Type B pancreatic cell (in vitro differentiated cells): Measurements from ENCODE around the gene SGK2. TPM values are rescaled to one million over a fixed set of nuclear protein-coding genes. Genes with fewer than 3 reads are reported as not detected.

Source experiments
- DNase-seq: peaks from one replicate; pipeline ENCODE4 v3.0.0; 2021; ENCODE audit warnings: mixed read lengths; ENCODE audit not compliant: unreplicated experiment; ENCODE audit errors: extremely low spot score
- H3K27ac Mint-ChIP-seq: 2 replicates; pipeline ENCODE4 v1.8.0; 2021; ENCODE audit warnings: mild to moderate bottlenecking, mixed read lengths
- H3K27me3 Mint-ChIP-seq: 2 replicates; pipeline ENCODE4 v1.8.0; 2021; ENCODE audit warnings: mixed read lengths
- H3K36me3 Mint-ChIP-seq: 2 replicates; pipeline ENCODE4 v1.8.0; 2021; ENCODE audit warnings: mixed read lengths
- H3K4me1 Mint-ChIP-seq: one replicate; pipeline ENCODE4 v1.8.0; 2021; ENCODE audit warnings: mixed read lengths; ENCODE audit not compliant: unreplicated experiment
- H3K4me3 Mint-ChIP-seq: 2 replicates; pipeline ENCODE4 v1.8.0; 2021; ENCODE audit warnings: mild to moderate bottlenecking, mixed read lengths
- H3K9me3 Mint-ChIP-seq: 2 replicates; pipeline ENCODE4 v1.8.0; 2021; ENCODE audit warnings: mixed read lengths
- total RNA-seq: library from RNA; stranded (reverse); gene quantifications from 2 replicates; pipeline ENCODE4 v1.2.1, GENCODE V29; 2021; ENCODE audit warnings: low replicate concordance
- TF ChIP-seq, protein P1 (sequence below): fragments of 200-600 bp; sonication (generic); conservative IDR thresholded peaks from 2 replicates; pipeline ENCODE4 v1.5.0; 2021; ENCODE audit warnings: antibody characterized with exemption, mild to moderate bottlenecking

The SGK2 gene
- total RNA-seq, 1 donor from 2014 or later, result 9.9 TPM

DNA sequence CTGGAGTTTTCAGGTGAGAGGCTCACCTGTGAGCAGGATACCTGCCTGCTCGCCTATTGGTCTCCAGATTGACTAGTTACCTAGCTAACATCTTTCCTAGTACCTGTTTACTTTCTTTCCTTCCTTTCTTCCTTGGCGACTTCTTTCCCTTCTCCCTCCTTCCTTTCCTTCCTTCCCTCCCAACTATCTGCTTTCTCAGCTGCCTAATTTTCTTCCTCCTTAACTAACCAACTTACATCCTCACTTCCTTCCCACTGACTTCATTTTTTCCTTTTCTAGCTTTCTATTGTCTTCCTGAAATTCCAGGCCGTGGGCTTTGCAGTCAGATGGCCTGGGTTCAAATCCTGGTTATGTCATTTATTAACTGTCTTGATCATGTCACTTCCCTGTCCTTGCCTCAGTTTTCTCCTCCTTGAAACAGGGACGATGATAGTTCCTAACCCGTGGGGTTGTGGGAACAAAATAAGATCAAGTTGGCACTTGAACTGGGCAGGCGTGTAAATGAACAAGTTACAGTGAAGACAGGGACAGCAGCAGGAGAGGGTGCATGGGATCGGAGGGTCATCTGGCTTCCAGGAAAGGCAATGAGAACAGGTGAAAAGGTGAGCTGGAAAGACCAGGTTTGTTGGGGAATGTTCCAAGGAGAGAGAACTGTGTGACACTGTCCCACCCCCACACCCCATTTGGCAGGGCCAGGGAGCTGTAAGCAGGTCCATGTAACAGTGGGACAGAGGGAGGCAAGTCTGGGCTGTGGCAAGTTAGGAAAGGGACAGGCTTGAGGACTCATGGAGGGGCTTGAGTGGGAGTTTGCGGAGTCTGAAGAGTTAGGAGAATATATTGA, 540 bp downstream of the SGK2 start:
- Mint-ChIP-seq H3K36me3 (no peaks in the 10 kb centered on the region), H3K27me3 (no peaks in the 10 kb centered on the region), H3K9me3 (no peaks in the 10 kb centered on the region), H3K27ac (peak overlapping the region; percentile 91), H3K4me3 (peak overlapping the region; percentile 40), H3K4me1 (peaks cover 14% of the 10 kb centered on the region)
- TF ChIP-seq, protein P1, sequence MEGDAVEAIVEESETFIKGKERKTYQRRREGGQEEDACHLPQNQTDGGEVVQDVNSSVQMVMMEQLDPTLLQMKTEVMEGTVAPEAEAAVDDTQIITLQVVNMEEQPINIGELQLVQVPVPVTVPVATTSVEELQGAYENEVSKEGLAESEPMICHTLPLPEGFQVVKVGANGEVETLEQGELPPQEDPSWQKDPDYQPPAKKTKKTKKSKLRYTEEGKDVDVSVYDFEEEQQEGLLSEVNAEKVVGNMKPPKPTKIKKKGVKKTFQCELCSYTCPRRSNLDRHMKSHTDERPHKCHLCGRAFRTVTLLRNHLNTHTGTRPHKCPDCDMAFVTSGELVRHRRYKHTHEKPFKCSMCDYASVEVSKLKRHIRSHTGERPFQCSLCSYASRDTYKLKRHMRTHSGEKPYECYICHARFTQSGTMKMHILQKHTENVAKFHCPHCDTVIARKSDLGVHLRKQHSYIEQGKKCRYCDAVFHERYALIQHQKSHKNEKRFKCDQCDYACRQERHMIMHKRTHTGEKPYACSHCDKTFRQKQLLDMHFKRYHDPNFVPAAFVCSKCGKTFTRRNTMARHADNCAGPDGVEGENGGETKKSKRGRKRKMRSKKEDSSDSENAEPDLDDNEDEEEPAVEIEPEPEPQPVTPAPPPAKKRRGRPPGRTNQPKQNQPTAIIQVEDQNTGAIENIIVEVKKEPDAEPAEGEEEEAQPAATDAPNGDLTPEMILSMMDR, result no peak
- DNase-seq, result no peak

DNA sequence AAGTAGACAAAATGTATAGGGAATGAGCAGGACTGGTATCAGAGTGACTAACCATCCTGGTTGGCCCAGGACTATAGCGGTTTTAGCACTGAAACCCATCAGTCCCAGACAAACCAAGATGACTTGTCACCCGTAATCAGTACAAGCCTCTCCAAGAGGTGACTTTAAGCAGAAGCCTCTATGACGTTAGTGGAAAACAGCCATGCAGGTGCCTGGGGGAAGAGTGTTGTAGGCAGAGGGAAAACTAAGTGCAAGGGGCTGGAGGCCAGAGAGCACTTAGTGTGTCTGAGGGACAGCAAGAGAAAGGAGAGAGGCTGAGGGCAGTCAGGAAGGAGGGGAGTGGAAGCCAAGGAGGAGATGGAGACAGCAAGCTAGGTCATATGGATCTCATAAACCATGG, 2.1 kb downstream of the SGK2 start:
- H3K27ac Mint-ChIP-seq, result no peak overlapping the region
- H3K9me3 Mint-ChIP-seq, result no peaks in the 10 kb centered on the region
- no peaks in the 10 kb centered on the region for H3K36me3 Mint-ChIP-seq
- peaks cover 14% of the 10 kb centered on the region for H3K4me1 Mint-ChIP-seq
- TF ChIP-seq, protein P1, result no peak
- no peak overlapping the region for H3K4me3 Mint-ChIP-seq
- DNase-seq, result no peak
- H3K27me3 Mint-ChIP-seq, result no peaks in the 10 kb centered on the region

DNA sequence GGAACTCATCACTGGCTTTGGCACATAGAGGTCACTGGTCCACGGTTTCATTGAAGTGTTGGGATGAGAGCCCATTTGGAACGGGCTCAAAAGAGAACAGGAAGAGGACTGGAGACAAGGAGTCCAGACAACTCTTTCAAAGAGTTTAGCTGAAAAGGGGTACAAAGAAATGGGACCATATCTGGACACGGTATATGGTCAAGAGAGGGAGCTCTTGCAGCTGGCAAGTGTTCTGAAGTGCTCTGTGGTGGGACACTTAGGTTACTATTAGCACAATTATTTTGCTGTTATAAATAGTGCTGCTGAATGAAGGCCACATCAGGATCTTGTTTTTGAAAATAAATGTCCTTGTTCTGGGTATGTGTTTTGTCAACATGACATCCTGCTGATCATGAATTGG, 4.6 kb downstream of the SGK2 start:
- TF ChIP-seq, protein P1, result no peak
- H3K9me3 Mint-ChIP-seq, result no peaks in the 10 kb centered on the region
- H3K27ac Mint-ChIP-seq, result no peak overlapping the region
- no peak for DNase-seq
- H3K4me1 Mint-ChIP-seq, result peaks cover 5% of the 10 kb centered on the region
- no peaks in the 10 kb centered on the region for H3K36me3 Mint-ChIP-seq
- H3K27me3 Mint-ChIP-seq, result no peaks in the 10 kb centered on the region
- H3K4me3 Mint-ChIP-seq, result no peak overlapping the region

GRCh38 chr20:43563991-43564390, 5.2 kb downstream of the SGK2 start:
- Mint-ChIP-seq H3K27me3 (no peaks in the 10 kb centered on the region), H3K4me3 (no peak overlapping the region), H3K36me3 (no peaks in the 10 kb centered on the region), H3K9me3 (no peaks in the 10 kb centered on the region), H3K27ac (no peak overlapping the region), H3K4me1 (no peaks in the 10 kb centered on the region)
- no peak for DNase-seq
- TF ChIP-seq, protein P1, result no peak

DNA sequence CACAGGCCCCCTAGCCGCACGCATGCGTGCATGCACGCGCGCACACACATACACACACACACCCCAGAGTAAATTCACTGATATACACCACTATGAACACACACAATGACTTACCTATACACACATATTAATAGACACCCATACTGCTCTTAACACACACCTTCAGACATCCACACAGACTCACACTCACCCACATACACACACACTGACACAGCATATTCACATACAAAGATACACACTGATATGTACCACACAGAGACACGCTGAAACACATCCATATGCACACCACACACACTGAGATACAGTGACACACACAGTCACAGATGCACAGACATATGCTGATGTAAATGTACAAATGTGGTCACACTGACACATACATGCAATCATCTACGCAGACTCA, 5.6 kb downstream of the SGK2 start:
- Mint-ChIP-seq H3K27me3 (no peaks in the 10 kb centered on the region), H3K36me3 (no peaks in the 10 kb centered on the region), H3K4me1 (no peaks in the 10 kb centered on the region), H3K27ac (no peak overlapping the region), H3K4me3 (no peak overlapping the region), H3K9me3 (no peaks in the 10 kb centered on the region)
- TF ChIP-seq, protein P1, result no peak
- DNase-seq, result no peak
